GM18511 (cell line): ENCODE measurements around the gene NKAIN2.
"Not testable (repeated sequence)": the region's sequence is repeated elsewhere in the genome, so short reads cannot be mapped to it uniquely, and the experiment has no call there.

Experiments
- ATAC-seq: cut with Tn5 transposase; IDR thresholded peaks from one replicate; pipeline ENCODE4 v1.9.1; 2021; ENCODE audit warnings: mild to moderate bottlenecking, moderate library complexity; ENCODE audit not compliant: unreplicated experiment

Gene NKAIN2

GRCh38 chr6:123956492-123957139 is 153.0 kb downstream of the NKAIN2 start:
- no peak for ATAC-seq

- no peak for ATAC-seq
Observed at GRCh38 chr6:123962508-123962907, 158.8 kb downstream of the NKAIN2 start.

- no peak for ATAC-seq
Observed at GRCh38 chr6:123965894-123966293, 162.2 kb downstream of the NKAIN2 start.

- no peak for ATAC-seq
Observed at GRCh38 chr6:123966618-123967017, 163.0 kb downstream of the NKAIN2 start.

GRCh38 chr6:123967905-123968304 is 164.2 kb downstream of the NKAIN2 start:
- ATAC-seq, result no peak

GRCh38 chr6:123972600-123973294 is 169.1 kb downstream of the NKAIN2 start:
- no peak for ATAC-seq

GRCh38 chr6:123980311-123980710 is 176.6 kb downstream of the NKAIN2 start:
- ATAC-seq, result no peak

- ATAC-seq, result peak; percentile 80
Observed at GRCh38 chr6:123986938-123987337, 183.3 kb downstream of the NKAIN2 start.

GRCh38 chr6:123989918-123990317 is 186.3 kb downstream of the NKAIN2 start:
- not testable (repeated sequence) for ATAC-seq

GRCh38 chr6:123990376-123990775 is 186.7 kb downstream of the NKAIN2 start:
- ATAC-seq, result no peak

GRCh38 chr6:123994168-123994567 is 190.5 kb downstream of the NKAIN2 start:
- ATAC-seq, result no peak

GRCh38 chr6:123994891-123995635 is 191.4 kb downstream of the NKAIN2 start:
- no peak for ATAC-seq

- ATAC-seq, result no peak
Observed at GRCh38 chr6:123997223-123997622, 193.6 kb downstream of the NKAIN2 start.

GRCh38 chr6:124002377-124003081 is 198.9 kb downstream of the NKAIN2 start:
- no peak for ATAC-seq

GRCh38 chr6:124007266-124007665 is 203.6 kb downstream of the NKAIN2 start:
- ATAC-seq, result no peak

GRCh38 chr6:124008000-124008987 is 204.6 kb downstream of the NKAIN2 start:
- ATAC-seq, result no peak

GRCh38 chr6:124008988-124009765 is 205.5 kb downstream of the NKAIN2 start:
- no peak for ATAC-seq

GRCh38 chr6:124010574-124010973 is 206.9 kb downstream of the NKAIN2 start:
- ATAC-seq, result no peak

GRCh38 chr6:124011180-124011579 is 207.5 kb downstream of the NKAIN2 start:
- ATAC-seq, result no peak
